GM18867 (cell line): ENCODE results near the gene ABCA2.
"Not testable (repeated sequence)": the region's sequence is repeated elsewhere in the genome, so short reads cannot be mapped to it uniquely, and the experiment has no call there.

Experiments
- ATAC-seq: cut with Tn5 transposase; IDR thresholded peaks from one replicate; pipeline ENCODE4 v1.9.1; 2021; ENCODE audit warnings: mild to moderate bottlenecking, moderate library complexity; ENCODE audit not compliant: unreplicated experiment

ABCA2 gene

GRCh38 chr9:137016436-137016835 is 11.6 kb downstream of the ABCA2 start:
- no peak for ATAC-seq

GRCh38 chr9:137015976-137016375 is 12.1 kb downstream of the ABCA2 start:
- ATAC-seq, result no peak

GRCh38 chr9:137015540-137015930 is 12.5 kb downstream of the ABCA2 start:
- ATAC-seq, result no peak

- no peak for ATAC-seq
Measured at GRCh38 chr9:137014776-137015539, 13.1 kb downstream of the ABCA2 start.

GRCh38 chr9:137014166-137014565 is 13.9 kb downstream of the ABCA2 start:
- no peak for ATAC-seq

GRCh38 chr9:137013571-137013940 is 14.5 kb downstream of the ABCA2 start:
- no peak for ATAC-seq

- ATAC-seq, result no peak
Measured at GRCh38 chr9:137012694-137013570, 15.1 kb downstream of the ABCA2 start.

- ATAC-seq, result no peak
Measured at GRCh38 chr9:137011907-137012675, 15.9 kb downstream of the ABCA2 start.

GRCh38 chr9:137011156-137011555 is 16.9 kb downstream of the ABCA2 start:
- no peak for ATAC-seq

GRCh38 chr9:137009938-137010732 is 17.9 kb downstream of the ABCA2 start:
- no peak for ATAC-seq

GRCh38 chr9:137009217-137009616 is 18.8 kb downstream of the ABCA2 start:
- no peak for ATAC-seq

GRCh38 chr9:137008312-137008711 is 19.7 kb downstream of the ABCA2 start:
- ATAC-seq, result no peak

- no peak for ATAC-seq
Measured at GRCh38 chr9:137007816-137008270, 20.2 kb downstream of the ABCA2 start.

GRCh38 chr9:137007108-137007815 is 20.8 kb downstream of the ABCA2 start:
- ATAC-seq, result no peak

GRCh38 chr9:137006116-137007003 is 21.7 kb downstream of the ABCA2 start:
- ATAC-seq, result no peak

- ATAC-seq, result not testable (repeated sequence)
Measured at GRCh38 chr9:137004285-137004684, 23.8 kb downstream of the ABCA2 start.

GRCh38 chr9:137002646-137003041 is 25.4 kb downstream of the ABCA2 start:
- ATAC-seq, result no peak

GRCh38 chr9:137001857-137002645 is 26.0 kb downstream of the ABCA2 start:
- ATAC-seq, result no peak
